ENCODE data around the gene SEMA5A.

DNA sequence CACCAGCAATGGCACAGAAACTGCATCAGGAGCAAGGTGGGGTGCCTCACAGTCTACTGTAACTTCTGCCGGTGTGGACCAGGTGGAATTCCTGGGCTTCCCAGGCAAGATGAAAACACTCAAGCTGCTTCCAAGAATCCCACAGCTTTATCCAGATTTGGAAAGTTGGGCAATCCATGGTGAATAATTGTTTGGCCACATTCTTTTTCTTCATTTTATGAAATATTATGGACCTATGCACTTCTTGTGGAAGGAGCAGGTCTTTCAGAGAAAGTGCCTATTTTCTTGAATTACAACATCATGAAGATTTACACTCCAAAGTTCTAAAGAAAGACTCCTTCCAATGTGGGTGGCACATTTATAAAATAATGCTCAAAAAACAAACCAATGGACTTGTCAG, 503.6 kb downstream of the SEMA5A start:
- TF ChIP-seq, protein P1, sequence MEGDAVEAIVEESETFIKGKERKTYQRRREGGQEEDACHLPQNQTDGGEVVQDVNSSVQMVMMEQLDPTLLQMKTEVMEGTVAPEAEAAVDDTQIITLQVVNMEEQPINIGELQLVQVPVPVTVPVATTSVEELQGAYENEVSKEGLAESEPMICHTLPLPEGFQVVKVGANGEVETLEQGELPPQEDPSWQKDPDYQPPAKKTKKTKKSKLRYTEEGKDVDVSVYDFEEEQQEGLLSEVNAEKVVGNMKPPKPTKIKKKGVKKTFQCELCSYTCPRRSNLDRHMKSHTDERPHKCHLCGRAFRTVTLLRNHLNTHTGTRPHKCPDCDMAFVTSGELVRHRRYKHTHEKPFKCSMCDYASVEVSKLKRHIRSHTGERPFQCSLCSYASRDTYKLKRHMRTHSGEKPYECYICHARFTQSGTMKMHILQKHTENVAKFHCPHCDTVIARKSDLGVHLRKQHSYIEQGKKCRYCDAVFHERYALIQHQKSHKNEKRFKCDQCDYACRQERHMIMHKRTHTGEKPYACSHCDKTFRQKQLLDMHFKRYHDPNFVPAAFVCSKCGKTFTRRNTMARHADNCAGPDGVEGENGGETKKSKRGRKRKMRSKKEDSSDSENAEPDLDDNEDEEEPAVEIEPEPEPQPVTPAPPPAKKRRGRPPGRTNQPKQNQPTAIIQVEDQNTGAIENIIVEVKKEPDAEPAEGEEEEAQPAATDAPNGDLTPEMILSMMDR (IDR thresholded peaks at IDR 0.05), result no peak
- TF ChIP-seq POLR2A (IDR thresholded peaks at IDR 0.05) (no peak), POLR2AphosphoS5 (IDR thresholded peaks at IDR 0.05) (no peak)

Measured in breast epithelium (tissue), 3 donors.